Measurements from ENCODE around the gene IQGAP1.

- TF ChIP-seq CTCF (tag by site-specific recombination; IDR thresholded peaks at IDR 0.05): no peak
- no peak for TF ChIP-seq SETDB1 (IDR thresholded peaks at IDR 0.05; ENCODE audit: insufficient read length, low read length)
- no peak for TF ChIP-seq ZNF133 (tag by site-specific recombination; IDR thresholded peaks at IDR 0.05)
- no peak for TF ChIP-seq ZNF433 (tag by site-specific recombination; IDR thresholded peaks at IDR 0.05; ENCODE audit: low read depth)
- TF ChIP-seq ZBTB26 (tag by site-specific recombination; optimal IDR thresholded peaks at IDR 0.05): no peak
- TF ChIP-seq ZNF114 (tag by site-specific recombination; IDR thresholded peaks at IDR 0.05): no peak
- TF ChIP-seq ZNF558 (tag by site-specific recombination; IDR thresholded peaks at IDR 0.05): no peak
- no peak for TF ChIP-seq YY1 (tag by site-specific recombination; IDR thresholded peaks at IDR 0.05)
- no peak for TF ChIP-seq KLF9 (tag by site-specific recombination; IDR thresholded peaks at IDR 0.05; ENCODE audit: low read depth)
- no peak for TF ChIP-seq ZNF138 (tag by site-specific recombination; IDR thresholded peaks at IDR 0.05; ENCODE audit: borderline replicate concordance)
- TF ChIP-seq ZNF76 (tag by site-specific recombination; IDR thresholded peaks at IDR 0.05; ENCODE audit: borderline replicate concordance, low read depth): no peak
- TF ChIP-seq REST (tag by site-specific recombination; IDR thresholded peaks at IDR 0.05): no peak
Measured at GRCh38 chr15:90540768-90541167, 152.7 kb downstream of the IQGAP1 start.

Data from HEK293 (cell line).